ENCODE results near the gene ZNF837. TPM values are rescaled to one million over a fixed set of nuclear protein-coding genes. Genes with fewer than 3 reads are reported as not detected.
A peak's percentile ranks its signal among the peaks of the same experiment; 100 is the strongest.

Gene ZNF837
- total RNA-seq, 1 experiment from 2014 or later = 4.9 TPM

DNA sequence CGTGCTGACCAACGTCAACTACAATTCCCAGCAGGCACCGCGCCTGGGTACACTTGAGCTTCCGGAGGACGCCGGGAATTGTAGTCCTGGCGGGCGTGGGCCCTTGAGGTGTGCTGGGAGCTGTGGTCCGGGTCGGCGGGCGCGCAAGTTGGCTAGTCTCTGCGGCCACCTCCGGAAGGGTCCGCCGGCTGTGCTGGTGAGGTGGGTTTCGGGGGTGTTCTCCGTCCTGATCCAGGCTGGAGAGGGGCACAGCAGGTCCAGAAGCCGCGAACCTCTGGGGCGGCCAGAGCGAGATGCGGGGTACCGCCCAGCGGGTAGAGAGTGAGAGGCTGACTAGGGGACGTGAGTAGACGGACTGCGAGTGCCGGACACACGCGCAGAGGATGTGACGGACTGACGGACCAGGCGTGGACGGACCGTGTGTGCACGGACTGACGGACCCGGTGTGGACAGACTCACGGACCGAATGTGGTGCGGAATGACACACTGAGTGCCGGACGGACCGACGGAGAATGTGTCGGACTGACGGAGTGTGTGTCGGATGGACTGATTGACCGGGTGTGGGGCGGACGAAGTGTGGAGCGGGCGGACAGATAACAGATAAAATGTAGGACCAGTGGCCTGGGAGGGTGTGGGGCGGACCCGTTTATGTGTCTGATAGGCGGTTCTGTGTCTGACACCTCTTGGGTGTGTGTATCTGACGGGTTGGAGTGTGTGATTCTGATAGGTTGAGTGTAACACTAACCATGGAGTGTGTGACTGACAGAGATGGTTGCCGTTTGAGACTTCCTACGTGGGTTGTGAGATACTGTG is 53.7 kb downstream of the ZNF837 start, which contains the start of gene ZSCAN22:
ZSCAN22 (plus strand) TSS at position 81 of the 813 bp plus-strand sequence. CDS start 7,809 bp downstream, outside the sequence.
- ChIA-PET CTCF (interaction anchor here (0.9 to 2.3 kb wide), 8 partner anchors 12 to 192 kb away, joined by 3 to 12 read pairs (median 4); partner anchors contain the start of genes ZBTB45, ZNF497 and ZNF544), POLR2A (interaction anchor here (0.6 to 1.5 kb wide), 6 partner anchors 10 to 144 kb away, joined by 3 to 9 read pairs (median 4); partner anchors contain the start of genes ZNF274, ZNF497 and ZNF584)
- Mint-ChIP-seq H3K27me3 (ENCODE audit: low read depth) (no peaks in the 10 kb centered on the region), H3K36me3 (no peaks in the 10 kb centered on the region), H3K4me1 (peaks cover 4% of the 10 kb centered on the region; the same call in 1 of the 2 replicates), H3K9me3 (no peaks in the 10 kb centered on the region), H3K27ac (no peak within 1 kb of the TSS), H3K4me3 (no peak within 1 kb of the TSS)
- DNase-seq (ENCODE audit: low spot score) = peak; percentile 97
- ATAC-seq = peak; percentile 95
- TF ChIP-seq, protein P1, sequence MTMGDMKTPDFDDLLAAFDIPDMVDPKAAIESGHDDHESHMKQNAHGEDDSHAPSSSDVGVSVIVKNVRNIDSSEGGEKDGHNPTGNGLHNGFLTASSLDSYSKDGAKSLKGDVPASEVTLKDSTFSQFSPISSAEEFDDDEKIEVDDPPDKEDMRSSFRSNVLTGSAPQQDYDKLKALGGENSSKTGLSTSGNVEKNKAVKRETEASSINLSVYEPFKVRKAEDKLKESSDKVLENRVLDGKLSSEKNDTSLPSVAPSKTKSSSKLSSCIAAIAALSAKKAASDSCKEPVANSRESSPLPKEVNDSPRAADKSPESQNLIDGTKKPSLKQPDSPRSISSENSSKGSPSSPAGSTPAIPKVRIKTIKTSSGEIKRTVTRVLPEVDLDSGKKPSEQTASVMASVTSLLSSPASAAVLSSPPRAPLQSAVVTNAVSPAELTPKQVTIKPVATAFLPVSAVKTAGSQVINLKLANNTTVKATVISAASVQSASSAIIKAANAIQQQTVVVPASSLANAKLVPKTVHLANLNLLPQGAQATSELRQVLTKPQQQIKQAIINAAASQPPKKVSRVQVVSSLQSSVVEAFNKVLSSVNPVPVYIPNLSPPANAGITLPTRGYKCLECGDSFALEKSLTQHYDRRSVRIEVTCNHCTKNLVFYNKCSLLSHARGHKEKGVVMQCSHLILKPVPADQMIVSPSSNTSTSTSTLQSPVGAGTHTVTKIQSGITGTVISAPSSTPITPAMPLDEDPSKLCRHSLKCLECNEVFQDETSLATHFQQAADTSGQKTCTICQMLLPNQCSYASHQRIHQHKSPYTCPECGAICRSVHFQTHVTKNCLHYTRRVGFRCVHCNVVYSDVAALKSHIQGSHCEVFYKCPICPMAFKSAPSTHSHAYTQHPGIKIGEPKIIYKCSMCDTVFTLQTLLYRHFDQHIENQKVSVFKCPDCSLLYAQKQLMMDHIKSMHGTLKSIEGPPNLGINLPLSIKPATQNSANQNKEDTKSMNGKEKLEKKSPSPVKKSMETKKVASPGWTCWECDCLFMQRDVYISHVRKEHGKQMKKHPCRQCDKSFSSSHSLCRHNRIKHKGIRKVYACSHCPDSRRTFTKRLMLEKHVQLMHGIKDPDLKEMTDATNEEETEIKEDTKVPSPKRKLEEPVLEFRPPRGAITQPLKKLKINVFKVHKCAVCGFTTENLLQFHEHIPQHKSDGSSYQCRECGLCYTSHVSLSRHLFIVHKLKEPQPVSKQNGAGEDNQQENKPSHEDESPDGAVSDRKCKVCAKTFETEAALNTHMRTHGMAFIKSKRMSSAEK (CRISPR knock-in tag; IDR thresholded peaks at IDR 0.05; ENCODE audit: borderline replicate concordance) = no peak
- TF ChIP-seq ATF1 (CRISPR knock-in tag; IDR thresholded peaks at IDR 0.05) (no peak; the same call in 1 of the 2 replicates), SMAD4 (CRISPR knock-in tag; IDR thresholded peaks at IDR 0.05) (no peak; the same call in 1 of the 2 replicates), ZNF232 (CRISPR knock-in tag; IDR thresholded peaks at IDR 0.05) (peak; percentile 65; the same call in 1 of the 2 replicates), PRRX2 (CRISPR knock-in tag; IDR thresholded peaks at IDR 0.05) (no peak; the same call in 1 of the 2 replicates), TP53 (CRISPR knock-in tag; IDR thresholded peaks at IDR 0.05) (no peak), NFE2L1 (CRISPR knock-in tag; IDR thresholded peaks at IDR 0.05) (peak; percentile 78), ZNF671 (CRISPR knock-in tag; IDR thresholded peaks at IDR 0.05) (no peak), EMX1 (CRISPR knock-in tag; IDR thresholded peaks at IDR 0.05) (no peak), GRHL2 (CRISPR knock-in tag; IDR thresholded peaks at IDR 0.05; ENCODE audit: insufficient replicate concordance, severe bottlenecking) (no peak), ZNF219 (CRISPR knock-in tag; IDR thresholded peaks at IDR 0.05; ENCODE audit: borderline replicate concordance) (no peak), JAZF1 (CRISPR knock-in tag; IDR thresholded peaks at IDR 0.05) (no peak), RELA (CRISPR knock-in tag; IDR thresholded peaks at IDR 0.05; ENCODE audit: borderline replicate concordance) (0 out of 2 replicates have a peak, but pooled peaks have one; percentile 56), TCF7 (CRISPR knock-in tag; IDR thresholded peaks at IDR 0.05; ENCODE audit: low read depth) (peak; percentile 85; the same call in 1 of the 2 replicates), GTF2I (CRISPR knock-in tag; conservative IDR thresholded peaks at IDR 0.05) (no peak), TEAD4 (CRISPR knock-in tag; IDR thresholded peaks at IDR 0.05) (no peak)
- TF ChIP-seq, protein P2, sequence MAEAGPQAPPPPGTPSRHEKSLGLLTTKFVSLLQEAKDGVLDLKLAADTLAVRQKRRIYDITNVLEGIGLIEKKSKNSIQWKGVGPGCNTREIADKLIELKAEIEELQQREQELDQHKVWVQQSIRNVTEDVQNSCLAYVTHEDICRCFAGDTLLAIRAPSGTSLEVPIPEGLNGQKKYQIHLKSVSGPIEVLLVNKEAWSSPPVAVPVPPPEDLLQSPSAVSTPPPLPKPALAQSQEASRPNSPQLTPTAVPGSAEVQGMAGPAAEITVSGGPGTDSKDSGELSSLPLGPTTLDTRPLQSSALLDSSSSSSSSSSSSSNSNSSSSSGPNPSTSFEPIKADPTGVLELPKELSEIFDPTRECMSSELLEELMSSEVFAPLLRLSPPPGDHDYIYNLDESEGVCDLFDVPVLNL (CRISPR knock-in tag; IDR thresholded peaks at IDR 0.05; ENCODE audit: borderline replicate concordance, low read depth) = peak; percentile 74
- TF ChIP-seq, protein P3, sequence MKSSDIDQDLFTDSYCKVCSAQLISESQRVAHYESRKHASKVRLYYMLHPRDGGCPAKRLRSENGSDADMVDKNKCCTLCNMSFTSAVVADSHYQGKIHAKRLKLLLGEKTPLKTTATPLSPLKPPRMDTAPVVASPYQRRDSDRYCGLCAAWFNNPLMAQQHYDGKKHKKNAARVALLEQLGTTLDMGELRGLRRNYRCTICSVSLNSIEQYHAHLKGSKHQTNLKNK (CRISPR knock-in tag; IDR thresholded peaks at IDR 0.05) = no peak
- TF ChIP-seq, protein P4, sequence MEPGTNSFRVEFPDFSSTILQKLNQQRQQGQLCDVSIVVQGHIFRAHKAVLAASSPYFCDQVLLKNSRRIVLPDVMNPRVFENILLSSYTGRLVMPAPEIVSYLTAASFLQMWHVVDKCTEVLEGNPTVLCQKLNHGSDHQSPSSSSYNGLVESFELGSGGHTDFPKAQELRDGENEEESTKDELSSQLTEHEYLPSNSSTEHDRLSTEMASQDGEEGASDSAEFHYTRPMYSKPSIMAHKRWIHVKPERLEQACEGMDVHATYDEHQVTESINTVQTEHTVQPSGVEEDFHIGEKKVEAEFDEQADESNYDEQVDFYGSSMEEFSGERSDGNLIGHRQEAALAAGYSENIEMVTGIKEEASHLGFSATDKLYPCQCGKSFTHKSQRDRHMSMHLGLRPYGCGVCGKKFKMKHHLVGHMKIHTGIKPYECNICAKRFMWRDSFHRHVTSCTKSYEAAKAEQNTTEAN (CRISPR knock-in tag; IDR thresholded peaks at IDR 0.05) = peak; percentile 96
- TF ChIP-seq, protein P5, sequence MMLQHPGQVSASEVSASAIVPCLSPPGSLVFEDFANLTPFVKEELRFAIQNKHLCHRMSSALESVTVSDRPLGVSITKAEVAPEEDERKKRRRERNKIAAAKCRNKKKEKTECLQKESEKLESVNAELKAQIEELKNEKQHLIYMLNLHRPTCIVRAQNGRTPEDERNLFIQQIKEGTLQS (CRISPR knock-in tag; conservative IDR thresholded peaks at IDR 0.05) = 0 out of 2 replicates have a peak, but pooled peaks have one; percentile 48
- TF ChIP-seq, protein P6, sequence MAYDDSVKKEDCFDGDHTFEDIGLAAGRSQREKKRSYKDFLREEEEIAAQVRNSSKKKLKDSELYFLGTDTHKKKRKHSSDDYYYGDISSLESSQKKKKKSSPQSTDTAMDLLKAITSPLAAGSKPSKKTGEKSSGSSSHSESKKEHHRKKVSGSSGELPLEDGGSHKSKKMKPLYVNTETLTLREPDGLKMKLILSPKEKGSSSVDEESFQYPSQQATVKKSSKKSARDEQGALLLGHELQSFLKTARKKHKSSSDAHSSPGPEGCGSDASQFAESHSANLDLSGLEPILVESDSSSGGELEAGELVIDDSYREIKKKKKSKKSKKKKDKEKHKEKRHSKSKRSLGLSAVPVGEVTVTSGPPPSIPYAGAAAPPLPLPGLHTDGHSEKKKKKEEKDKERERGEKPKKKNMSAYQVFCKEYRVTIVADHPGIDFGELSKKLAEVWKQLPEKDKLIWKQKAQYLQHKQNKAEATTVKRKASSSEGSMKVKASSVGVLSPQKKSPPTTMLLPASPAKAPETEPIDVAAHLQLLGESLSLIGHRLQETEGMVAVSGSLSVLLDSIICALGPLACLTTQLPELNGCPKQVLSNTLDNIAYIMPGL (CRISPR knock-in tag; IDR thresholded peaks at IDR 0.05) = peak; percentile 81
- TF ChIP-seq, protein P7, sequence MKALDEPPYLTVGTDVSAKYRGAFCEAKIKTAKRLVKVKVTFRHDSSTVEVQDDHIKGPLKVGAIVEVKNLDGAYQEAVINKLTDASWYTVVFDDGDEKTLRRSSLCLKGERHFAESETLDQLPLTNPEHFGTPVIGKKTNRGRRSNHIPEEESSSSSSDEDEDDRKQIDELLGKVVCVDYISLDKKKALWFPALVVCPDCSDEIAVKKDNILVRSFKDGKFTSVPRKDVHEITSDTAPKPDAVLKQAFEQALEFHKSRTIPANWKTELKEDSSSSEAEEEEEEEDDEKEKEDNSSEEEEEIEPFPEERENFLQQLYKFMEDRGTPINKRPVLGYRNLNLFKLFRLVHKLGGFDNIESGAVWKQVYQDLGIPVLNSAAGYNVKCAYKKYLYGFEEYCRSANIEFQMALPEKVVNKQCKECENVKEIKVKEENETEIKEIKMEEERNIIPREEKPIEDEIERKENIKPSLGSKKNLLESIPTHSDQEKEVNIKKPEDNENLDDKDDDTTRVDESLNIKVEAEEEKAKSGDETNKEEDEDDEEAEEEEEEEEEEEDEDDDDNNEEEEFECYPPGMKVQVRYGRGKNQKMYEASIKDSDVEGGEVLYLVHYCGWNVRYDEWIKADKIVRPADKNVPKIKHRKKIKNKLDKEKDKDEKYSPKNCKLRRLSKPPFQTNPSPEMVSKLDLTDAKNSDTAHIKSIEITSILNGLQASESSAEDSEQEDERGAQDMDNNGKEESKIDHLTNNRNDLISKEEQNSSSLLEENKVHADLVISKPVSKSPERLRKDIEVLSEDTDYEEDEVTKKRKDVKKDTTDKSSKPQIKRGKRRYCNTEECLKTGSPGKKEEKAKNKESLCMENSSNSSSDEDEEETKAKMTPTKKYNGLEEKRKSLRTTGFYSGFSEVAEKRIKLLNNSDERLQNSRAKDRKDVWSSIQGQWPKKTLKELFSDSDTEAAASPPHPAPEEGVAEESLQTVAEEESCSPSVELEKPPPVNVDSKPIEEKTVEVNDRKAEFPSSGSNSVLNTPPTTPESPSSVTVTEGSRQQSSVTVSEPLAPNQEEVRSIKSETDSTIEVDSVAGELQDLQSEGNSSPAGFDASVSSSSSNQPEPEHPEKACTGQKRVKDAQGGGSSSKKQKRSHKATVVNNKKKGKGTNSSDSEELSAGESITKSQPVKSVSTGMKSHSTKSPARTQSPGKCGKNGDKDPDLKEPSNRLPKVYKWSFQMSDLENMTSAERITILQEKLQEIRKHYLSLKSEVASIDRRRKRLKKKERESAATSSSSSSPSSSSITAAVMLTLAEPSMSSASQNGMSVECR (CRISPR knock-in tag; IDR thresholded peaks at IDR 0.05; ENCODE audit: borderline replicate concordance) = peak; percentile 95
